HepG2 (cell line): Measurements from ENCODE around the gene EHD1. TPM values are rescaled to one million over a fixed set of nuclear protein-coding genes. Genes with fewer than 3 reads are reported as not detected.

Experiments
- ATAC-seq: fragments of 200-7000 bp; cut with Tn5 transposase; 3 replicates; pipeline ENCODE4 v1.9.1; 2020; ENCODE audit warnings: mild to moderate bottlenecking, moderate library complexity
- BruUV-seq: library from RNA; stranded (reverse); fragments of 400-500 nt; replicated peaks from 2 replicates; lab custom pipeline; 2021; lab: Mats Ljungman, UMichigan
- CTCF ChIA-PET: fragments of 300-600 bp; formaldehyde crosslinking; extraction: SDS; loops from one replicate; lab custom pipeline; 2021; ENCODE audit warnings: low total read pairs, inconsistent platforms, low intra/inter-chr PET ratio; lab: Yijun Ruan, JAX
- POLR2A ChIA-PET: fragments of 350-600 bp; sonication (Branson Sonifier 250); formaldehyde crosslinking; loops from one replicate; lab custom pipeline; 2020; ENCODE audit warnings: antibody characterized with exemption, inconsistent platforms; lab: Yijun Ruan, JAX
- DNase-seq: peaks from one replicate; pipeline ENCODE4 v3.0.0-alpha.2; 2015; ENCODE audit warnings: low spot score
- FAIRE-seq: peaks from 3 replicates; lab custom pipeline; 2011; peaks lifted over from hg19 to GRCh38; lab: Jason Lieb, UNC
- H2AFZ ChIP-seq: one replicate; pipeline ENCODE4 v1.6.1; 2011; ENCODE audit warnings: low read length, inconsistent platforms
- H3K27ac ChIP-seq: fragments of 300-600 bp; 3 replicates; pipeline ENCODE4 v1.8.0; 2011; ENCODE audit warnings: mixed run types, mild to moderate bottlenecking, mixed read lengths, low read length, inconsistent platforms; ENCODE audit not compliant: insufficient read depth; ENCODE audit errors: extremely low read length
- H3K27me3 ChIP-seq, 2 experiments: fragments of 200-600 bp in 1 of 2; 2 replicates in 1 of 2; 3 replicates in 1 of 2; pipeline versions ENCODE4 v1.6.0 to v1.8.0; 2011; ENCODE audit warnings: low read length in 2 of 2, mild to moderate bottlenecking in 2 of 2, moderate library complexity in 2 of 2, inconsistent platforms in 1 of 2; ENCODE audit not compliant: insufficient read depth in 2 of 2, control insufficient read depth in 1 of 2
- H3K36me3 ChIP-seq, 2 experiments: fragments of 200-600 bp in 1 of 2; replicated peaks in 1 of 2; 2 replicates in 1 of 2; 3 replicates in 1 of 2; pipeline versions ENCODE4 v1.5.1 to v1.8.0; 2011; ENCODE audit warnings: low read length in 2 of 2, inconsistent platforms in 1 of 2; ENCODE audit not compliant: insufficient read depth in 2 of 2, control insufficient read depth in 1 of 2
- H3K4me1 ChIP-seq: 2 replicates; pipeline ENCODE4 v1.5.1; 2012; ENCODE audit warnings: low read length, inconsistent platforms; ENCODE audit not compliant: insufficient read depth
- H3K4me2 ChIP-seq: 2 replicates; pipeline ENCODE4 v1.6.0; 2011; ENCODE audit warnings: low read depth, low read length, inconsistent platforms
- H3K4me3 ChIP-seq, 3 experiments: fragments of 200-600 bp in 1 of 3; sonication (generic), shearing (Covaris generic) in 1 of 3; replicated peaks in 1 of 3; 2 replicates each; pipeline ENCODE4 v1.5.1; 2011 to 2016; ENCODE audit warnings: low read length in 3 of 3, inconsistent platforms in 2 of 3, low read depth in 2 of 3, mild to moderate bottlenecking in 2 of 3, control low read depth in 1 of 3, mixed read lengths in 1 of 3; ENCODE audit not compliant: insufficient read depth in 1 of 3
- H3K79me2 ChIP-seq: one replicate; pipeline ENCODE4 v1.6.1; 2011; ENCODE audit warnings: low read length, inconsistent platforms; ENCODE audit not compliant: insufficient read depth
- H3K9ac ChIP-seq: 2 replicates; pipeline ENCODE4 v1.6.0; 2011; ENCODE audit warnings: mild to moderate bottlenecking, low read depth, low read length, inconsistent platforms; ENCODE audit not compliant: insufficient read depth
- H3K9me3 ChIP-seq: 2 replicates; pipeline ENCODE4 v1.5.1; 2012; ENCODE audit warnings: mild to moderate bottlenecking, low read length
- H4K20me1 ChIP-seq: 2 replicates; pipeline ENCODE4 v1.6.0; 2011; ENCODE audit warnings: inconsistent platforms, mild to moderate bottlenecking, low read length, moderate library complexity; ENCODE audit not compliant: insufficient read depth
- DMTF1 ChIP-seq: sonication (generic); formaldehyde crosslinking; IDR thresholded peaks from 2 replicates; pipeline ENCODE4 v1.4.0; 2020; ENCODE audit warnings: mild to moderate bottlenecking, missing genetic modification reagents
- FLYWCH1 ChIP-seq: sonication (generic); formaldehyde crosslinking; IDR thresholded peaks from 2 replicates; pipeline ENCODE4 v1.8.1; 2023; ENCODE audit warnings: mild to moderate bottlenecking, missing genetic modification reagents
- HHEX ChIP-seq: IDR thresholded peaks from 2 replicates; pipeline ENCODE4 v1.6.1; 2016; ENCODE audit warnings: control low read depth
- MATR3 ChIP-seq: sonication (generic); formaldehyde crosslinking; IDR thresholded peaks from 2 replicates; pipeline ENCODE4 v1.4.0; 2020; ENCODE audit warnings: missing genetic modification reagents
- MTERF4 ChIP-seq: sonication (generic); formaldehyde crosslinking; IDR thresholded peaks from 2 replicates; pipeline ENCODE4 v1.8.0; 2023; ENCODE audit warnings: mild to moderate bottlenecking, missing genetic modification reagents
- PAWR ChIP-seq: sonication (generic); formaldehyde crosslinking; IDR thresholded peaks from 2 replicates; pipeline ENCODE4 v1.4.0; 2020; ENCODE audit warnings: missing genetic modification reagents, mild to moderate bottlenecking, borderline replicate concordance
- SALL1 ChIP-seq: sonication (generic); formaldehyde crosslinking; IDR thresholded peaks from 2 replicates; pipeline ENCODE4 v1.8.0; 2022; ENCODE audit warnings: mild to moderate bottlenecking, missing genetic modification reagents
- ZBTB3 ChIP-seq: sonication (generic); formaldehyde crosslinking; IDR thresholded peaks from 2 replicates; pipeline ENCODE4 v1.4.0; 2020; ENCODE audit warnings: low read depth, mild to moderate bottlenecking, moderate library complexity, missing genetic modification reagents, borderline replicate concordance
- ZNF18 ChIP-seq: sonication (generic); formaldehyde crosslinking; IDR thresholded peaks from 2 replicates; pipeline ENCODE4 v1.8.0; 2022; ENCODE audit warnings: mild to moderate bottlenecking, missing genetic modification reagents; ENCODE audit not compliant: insufficient replicate concordance
- ZNF326 ChIP-seq: sonication (generic); formaldehyde crosslinking; IDR thresholded peaks from 2 replicates; pipeline ENCODE4 v1.4.0; 2020; ENCODE audit warnings: missing genetic modification reagents, borderline replicate concordance
- ZNF556 ChIP-seq: sonication (generic); formaldehyde crosslinking; IDR thresholded peaks from 2 replicates; pipeline ENCODE4 v1.4.0; 2020; ENCODE audit warnings: mild to moderate bottlenecking, missing genetic modification reagents, borderline replicate concordance
- ZNF839 ChIP-seq: sonication (generic); formaldehyde crosslinking; IDR thresholded peaks from 2 replicates; pipeline ENCODE4 v1.4.0; 2020; ENCODE audit warnings: missing genetic modification reagents, mild to moderate bottlenecking, borderline replicate concordance
- ZNF841 ChIP-seq: sonication (generic); formaldehyde crosslinking; IDR thresholded peaks from 2 replicates; pipeline ENCODE4 v1.8.1; 2023; ENCODE audit warnings: missing genetic modification reagents, borderline replicate concordance
- ZZZ3 ChIP-seq: sonication (generic); formaldehyde crosslinking; IDR thresholded peaks from 2 replicates; pipeline ENCODE4 v1.4.0; 2020; ENCODE audit warnings: missing genetic modification reagents, mild to moderate bottlenecking, borderline replicate concordance
- WGBS: methylation state at CpG from one replicate; pipeline ENCODE4 v1.1.6; 2017; ENCODE audit warnings: low lambda C conversion rate; 5-methylcytosine and 5-hydroxymethylcytosine counted together
- in situ Hi-C: cut with HindIII; loops from 2 replicates; pipeline ENCODE4 v1.10.0; 2017; ENCODE audit warnings: low pct_unique_long_range_greater_than_20kb; ENCODE audit not compliant: extremely low pct_ligation_motif_present
- intact Hi-C: fragments of 100-400 bp; cut with micrococcal nuclease; formaldehyde crosslinking; loops from one replicate; pipeline ENCODE4 v1.10.0; 2022; ENCODE audit not compliant: unreplicated experiment
- polyA plus RNA-seq, 8 experiments: library from polyadenylated mRNA; depleted of rRNA in 3 of 8; stranded (reverse) in 7 of 8; unstranded in 1 of 8; fragments of >200 nt; fragmentation: Illumina TruSeq in 4 of 8; extraction: Trizol in 4 of 8; gene quantifications; 2 replicates each; pipeline versions ENCODE4 v1.2.1 to v1.2.3, GENCODE V29; 2011 to 2016; ENCODE audit warnings: low read depth in 4 of 8, missing spikeins in 1 of 8, mixed read lengths in 1 of 8; ENCODE audit not compliant: insufficient read depth in 1 of 8
- total RNA-seq, 5 experiments: library from RNA; depleted of rRNA; stranded (reverse); fragments of >200 nt; fragmentation: Illumina TruSeq; extraction: Trizol; gene quantifications; 2 replicates each; pipeline ENCODE4 v1.2.3, GENCODE V29; 2016; ENCODE audit warnings: low read depth in 1 of 5
- TF ChIP-seq, protein P1 (sequence below): sonication (generic); formaldehyde crosslinking; IDR thresholded peaks from 2 replicates; pipeline ENCODE4 v1.4.0; 2020; ENCODE audit warnings: mild to moderate bottlenecking, low read depth, missing genetic modification reagents
- TF ChIP-seq, protein P2 (sequence below): sonication (generic); formaldehyde crosslinking; conservative IDR thresholded peaks from 2 replicates; pipeline ENCODE4 v1.8.0; 2022; ENCODE audit warnings: low read depth, missing genetic modification reagents

EHD1 gene
- total and polyA plus RNA-seq, 2 of the 13 experiments (the other 11 are each of a cell fraction or from before 2014, with no cell fraction given) = 23.6 to 26.6 TPM

DNA sequence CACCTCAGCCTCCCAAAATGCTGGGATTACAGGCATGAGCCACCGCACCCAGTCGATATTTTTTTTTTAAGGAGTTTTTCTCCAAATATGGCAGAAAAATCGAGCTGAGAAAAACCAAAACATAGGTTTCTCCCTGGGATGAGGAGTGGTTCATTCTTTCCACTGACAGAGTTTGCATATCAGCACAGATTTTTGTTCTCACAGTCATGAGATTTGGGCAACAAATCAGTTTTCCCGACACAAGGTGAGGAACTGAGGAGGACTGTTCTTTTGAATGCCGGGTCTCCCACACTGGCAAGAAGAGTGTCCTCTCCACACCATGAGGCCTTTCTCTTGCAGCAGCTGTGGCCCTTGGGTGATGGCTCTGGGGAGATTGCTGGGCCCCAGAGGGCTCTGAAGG, 3.8 kb upstream of the EHD1 start (continued):
- TF ChIP-seq, protein P1, sequence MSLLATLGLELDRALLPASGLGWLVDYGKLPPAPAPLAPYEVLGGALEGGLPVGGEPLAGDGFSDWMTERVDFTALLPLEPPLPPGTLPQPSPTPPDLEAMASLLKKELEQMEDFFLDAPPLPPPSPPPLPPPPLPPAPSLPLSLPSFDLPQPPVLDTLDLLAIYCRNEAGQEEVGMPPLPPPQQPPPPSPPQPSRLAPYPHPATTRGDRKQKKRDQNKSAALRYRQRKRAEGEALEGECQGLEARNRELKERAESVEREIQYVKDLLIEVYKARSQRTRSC = no peak
- TF ChIP-seq HHEX (CRISPR knock-in tag) (no peak), SALL1 (no peak), ZNF18 (CRISPR knock-in tag) (no peak)

DNA sequence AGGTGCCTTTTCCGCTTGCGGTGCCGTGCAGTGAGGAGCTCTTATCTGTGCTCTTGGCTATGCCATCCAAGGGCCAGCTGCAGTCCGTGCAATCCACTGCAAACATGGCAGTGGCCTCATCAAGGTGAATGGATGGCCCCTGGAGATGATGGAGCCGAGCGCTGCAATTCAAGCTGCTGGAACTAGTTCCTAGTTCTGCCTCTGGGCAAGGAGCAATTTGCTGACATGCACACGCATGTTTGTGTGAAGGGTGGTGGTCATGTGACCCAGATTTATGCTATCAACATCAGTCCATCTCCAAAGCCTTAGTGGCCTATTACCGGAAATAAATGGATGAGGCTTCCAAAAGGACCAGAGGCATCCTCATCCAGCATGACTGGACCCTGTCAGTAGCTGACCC, 3.1 kb upstream of the EHD1 start:
- H3K27ac ChIP-seq = no peak overlapping the region
- peaks cover 18% of the 10 kb centered on the region for H3K79me2 ChIP-seq
- H3K9me3 ChIP-seq = no peaks in the 10 kb centered on the region
- no TSS peak for BruUV-seq
- ATAC-seq (no peak), DNase-seq (no peak), FAIRE-seq (no peak)
- H3K36me3 ChIP-seq = no peaks in the 10 kb centered on the region
- no peaks in the 10 kb centered on the region for H4K20me1 ChIP-seq
- intact Hi-C loops (no loop called here), in situ Hi-C loops (no loop called here)
- CTCF ChIA-PET = no interaction called here
- TF ChIP-seq PAWR (CRISPR knock-in tag) (no peak), ZZZ3 (no peak), ZBTB3 (CRISPR knock-in tag) (no peak), MTERF4 (CRISPR knock-in tag) (no peak), ZNF556 (CRISPR knock-in tag) (no peak), ZNF839 (CRISPR knock-in tag) (no peak), FLYWCH1 (no peak), DMTF1 (CRISPR knock-in tag) (no peak), ZNF841 (CRISPR knock-in tag) (no peak), MATR3 (CRISPR knock-in tag) (no peak), ZNF326 (CRISPR knock-in tag) (no peak)
- TF ChIP-seq, protein P2, sequence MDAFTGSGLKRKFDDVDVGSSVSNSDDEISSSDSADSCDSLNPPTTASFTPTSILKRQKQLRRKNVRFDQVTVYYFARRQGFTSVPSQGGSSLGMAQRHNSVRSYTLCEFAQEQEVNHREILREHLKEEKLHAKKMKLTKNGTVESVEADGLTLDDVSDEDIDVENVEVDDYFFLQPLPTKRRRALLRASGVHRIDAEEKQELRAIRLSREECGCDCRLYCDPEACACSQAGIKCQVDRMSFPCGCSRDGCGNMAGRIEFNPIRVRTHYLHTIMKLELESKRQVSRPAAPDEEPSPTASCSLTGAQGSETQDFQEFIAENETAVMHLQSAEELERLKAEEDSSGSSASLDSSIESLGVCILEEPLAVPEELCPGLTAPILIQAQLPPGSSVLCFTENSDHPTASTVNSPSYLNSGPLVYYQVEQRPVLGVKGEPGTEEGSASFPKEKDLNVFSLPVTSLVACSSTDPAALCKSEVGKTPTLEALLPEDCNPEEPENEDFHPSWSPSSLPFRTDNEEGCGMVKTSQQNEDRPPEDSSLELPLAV (CRISPR knock-in tag) = no peak
- no peaks in the 10 kb centered on the region; a peak in 1 of 5 replicates for H3K27me3 ChIP-seq
- peaks cover 62% of the 10 kb centered on the region for H3K4me1 ChIP-seq
- H3K9ac ChIP-seq = no peak overlapping the region
- no peak overlapping the region for H2AFZ ChIP-seq
- 70% methylated on average over 8 of the region's 8 CpGs for WGBS
- H3K4me2 ChIP-seq = no peak overlapping the region
- H3K4me3 ChIP-seq = no peak overlapping the region
- POLR2A ChIA-PET = interaction anchor here (1.2 to 10.4 kb wide), 2 partner anchors 7 to 8 kb away, joined by 3 to 132 read pairs; no protein-coding TSS in a partner anchor
